ENCODE measurements around the gene LPCAT4.
"Not testable (repeated sequence)": the region's sequence is repeated elsewhere in the genome, so short reads cannot be mapped to it uniquely, and the experiment has no call there.

- TF ChIP-seq, protein P1, sequence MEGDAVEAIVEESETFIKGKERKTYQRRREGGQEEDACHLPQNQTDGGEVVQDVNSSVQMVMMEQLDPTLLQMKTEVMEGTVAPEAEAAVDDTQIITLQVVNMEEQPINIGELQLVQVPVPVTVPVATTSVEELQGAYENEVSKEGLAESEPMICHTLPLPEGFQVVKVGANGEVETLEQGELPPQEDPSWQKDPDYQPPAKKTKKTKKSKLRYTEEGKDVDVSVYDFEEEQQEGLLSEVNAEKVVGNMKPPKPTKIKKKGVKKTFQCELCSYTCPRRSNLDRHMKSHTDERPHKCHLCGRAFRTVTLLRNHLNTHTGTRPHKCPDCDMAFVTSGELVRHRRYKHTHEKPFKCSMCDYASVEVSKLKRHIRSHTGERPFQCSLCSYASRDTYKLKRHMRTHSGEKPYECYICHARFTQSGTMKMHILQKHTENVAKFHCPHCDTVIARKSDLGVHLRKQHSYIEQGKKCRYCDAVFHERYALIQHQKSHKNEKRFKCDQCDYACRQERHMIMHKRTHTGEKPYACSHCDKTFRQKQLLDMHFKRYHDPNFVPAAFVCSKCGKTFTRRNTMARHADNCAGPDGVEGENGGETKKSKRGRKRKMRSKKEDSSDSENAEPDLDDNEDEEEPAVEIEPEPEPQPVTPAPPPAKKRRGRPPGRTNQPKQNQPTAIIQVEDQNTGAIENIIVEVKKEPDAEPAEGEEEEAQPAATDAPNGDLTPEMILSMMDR (IDR thresholded peaks at IDR 0.05), result not testable (repeated sequence)
- not testable (repeated sequence) for TF ChIP-seq POLR2A (IDR thresholded peaks at IDR 0.05)
Observed at GRCh38 chr15:34403160-34403598, 36.2 kb upstream of the LPCAT4 start.
